A549 (cell line): ENCODE results near the gene CUTA. TPM values are rescaled to one million over a fixed set of nuclear protein-coding genes. Genes with fewer than 3 reads are reported as not detected.

Experiments
- ATAC-seq, 2 experiments: fragments of 200-7000 bp in 1 of 2; fragments of >200 bp in 1 of 2; cut with Nextera tagmentation in 1 of 2; cut with Tn5 transposase in 1 of 2; 3 replicates each; pipeline versions ENCODE4 v1.8.0 to v1.9.1; 2018 to 2020; ENCODE audit warnings: mild to moderate bottlenecking in 1 of 2, moderate library complexity in 1 of 2
- CTCF ChIA-PET: fragments of 300-600 bp; sonication (Branson Sonifier 250); formaldehyde crosslinking; extraction: SDS; loops from one replicate; lab custom pipeline; 2021; ENCODE audit warnings: antibody characterized with exemption, inconsistent platforms; lab: Yijun Ruan, JAX
- POLR2A ChIA-PET: fragments of 350-600 bp; formaldehyde crosslinking; extraction: SDS; loops from one replicate; lab custom pipeline; 2021; ENCODE audit warnings: antibody characterized with exemption, inconsistent platforms; lab: Yijun Ruan, JAX
- DNase-seq, 2 experiments: peaks; one replicate each; pipeline versions ENCODE4 v3.0.0 to v3.0.0-alpha.2; 2011 to 2016; ENCODE audit warnings: low read depth in 1 of 2, low spot score in 1 of 2
- FAIRE-seq: peaks from 2 replicates; lab custom pipeline; 2011; peaks lifted over from hg19 to GRCh38; lab: Jason Lieb, UNC
- H3K27ac ChIP-seq, 2 experiments: fragments of >200 bp; sonication (Bioruptor Twin); formaldehyde crosslinking; 3 replicates each; pipeline ENCODE4 v1.5.1; 2016 to 2017
- H3K4me1 ChIP-seq: fragments of >200 bp; sonication (Bioruptor Twin); formaldehyde crosslinking; 3 replicates; pipeline ENCODE4 v1.6.1; 2016
- H3K4me2 ChIP-seq: fragments of >200 bp; sonication (Bioruptor Twin); formaldehyde crosslinking; 3 replicates; pipeline ENCODE4 v1.6.1; 2016
- H3K4me3 ChIP-seq: fragments of >200 bp; sonication (Bioruptor Twin); formaldehyde crosslinking; 3 replicates; pipeline ENCODE4 v1.5.1; 2016
- H3K9me3 ChIP-seq: fragments of >200 bp; sonication (Bioruptor Twin); formaldehyde crosslinking; 3 replicates; pipeline ENCODE4 v1.6.1; 2016
- BCL3 ChIP-seq: fragments of >200 bp; sonication (Bioruptor Twin); formaldehyde crosslinking; IDR thresholded peaks from 3 replicates; pipeline ENCODE4 v1.6.1; 2016
- BHLHE40 ChIP-seq: IDR thresholded peaks from 2 replicates; pipeline ENCODE4 v1.6.1; 2012; ENCODE audit warnings: low read depth, low read length, inconsistent platforms
- CEBPB ChIP-seq, 2 experiments: fragments of >200 bp in 1 of 2; sonication (Bioruptor Twin) in 1 of 2; formaldehyde crosslinking in 1 of 2; IDR thresholded peaks; 2 replicates each; pipeline ENCODE4 v1.6.1; 2012 to 2016
- CHD4 ChIP-seq: fragments of 200-600 bp; sonication (generic); IDR thresholded peaks from 2 replicates; pipeline ENCODE4 v1.6.1; 2016; ENCODE audit warnings: antibody characterized with exemption, mild to moderate bottlenecking, borderline replicate concordance
- EHF ChIP-seq: fragments of 250-450 bp; sonication (Bioruptor Pico); IDR thresholded peaks from 2 replicates; pipeline ENCODE4 v1.5.0; 2020; ENCODE audit warnings: mild to moderate bottlenecking
- GATA3 ChIP-seq: IDR thresholded peaks from 2 replicates; pipeline ENCODE4 v1.6.1; 2012; ENCODE audit warnings: borderline replicate concordance
- HDAC2 ChIP-seq: fragments of 200-600 bp; sonication (generic); IDR thresholded peaks from 2 replicates; pipeline ENCODE4 v1.6.1; 2016
- HEYL ChIP-seq: fragments of 250-450 bp; sonication (Bioruptor Pico); IDR thresholded peaks from 2 replicates; pipeline ENCODE4 v1.8.0; 2021; ENCODE audit warnings: mild to moderate bottlenecking, moderate library complexity
- HOXB5 ChIP-seq: fragments of 250-450 bp; sonication (Bioruptor Pico); IDR thresholded peaks from 2 replicates; pipeline ENCODE4 v1.5.0; 2020; ENCODE audit warnings: mild to moderate bottlenecking, moderate library complexity
- KDM1A ChIP-seq: fragments of 200-600 bp; sonication (generic); IDR thresholded peaks from 2 replicates; pipeline ENCODE4 v1.6.1; 2016; ENCODE audit warnings: low read depth, mild to moderate bottlenecking
- MAFK ChIP-seq: fragments of 450-650 bp; IDR thresholded peaks from 2 replicates; pipeline ENCODE4 v1.6.1; 2014; ENCODE audit not compliant: partially characterized antibody
- NPAS2 ChIP-seq: fragments of 250-450 bp; sonication (Bioruptor Pico); IDR thresholded peaks from 2 replicates; pipeline ENCODE4 v1.8.0; 2022; ENCODE audit warnings: mild to moderate bottlenecking, moderate library complexity, borderline replicate concordance
- PBX3 ChIP-seq: IDR thresholded peaks from 2 replicates; pipeline ENCODE4 v1.6.1; 2012
- PHF8 ChIP-seq: fragments of 200-600 bp; sonication (generic); IDR thresholded peaks from 2 replicates; pipeline ENCODE4 v1.6.1; 2016; ENCODE audit warnings: low read depth, mild to moderate bottlenecking, antibody characterized with exemption, moderate library complexity, borderline replicate concordance
- POLR2A ChIP-seq: IDR thresholded peaks from 2 replicates; pipeline ENCODE4 v1.6.1; 2012; ENCODE audit warnings: mild to moderate bottlenecking, low read length
- POLR2AphosphoS2 ChIP-seq: conservative IDR thresholded peaks from 2 replicates; pipeline ENCODE4 v1.6.1; 2012; ENCODE audit warnings: low read length, improper control_type of control experiment, inconsistent platforms
- RCOR1 ChIP-seq: fragments of 150-350 bp; IDR thresholded peaks from 2 replicates; pipeline ENCODE4 v1.6.1; 2014; ENCODE audit warnings: antibody characterized with exemption, low read length, low read depth
- RNF2 ChIP-seq: fragments of 200-600 bp; sonication (generic); IDR thresholded peaks from 2 replicates; pipeline ENCODE4 v1.6.1; 2016; ENCODE audit warnings: low read depth, mild to moderate bottlenecking, antibody characterized with exemption, moderate library complexity, borderline replicate concordance
- SMC3 ChIP-seq: fragments of >200 bp; sonication (Bioruptor Twin); formaldehyde crosslinking; IDR thresholded peaks from 3 replicates; pipeline ENCODE4 v1.6.1; 2018; ENCODE audit warnings: inconsistent platforms
- TFCP2L1 ChIP-seq: fragments of 250-450 bp; sonication (Bioruptor Pico); IDR thresholded peaks from 2 replicates; pipeline ENCODE4 v1.5.0; 2021; ENCODE audit warnings: mild to moderate bottlenecking
- TP53 ChIP-seq: fragments of 250-450 bp; sonication (Bioruptor Pico); IDR thresholded peaks from 2 replicates; pipeline ENCODE4 v1.5.0; 2021; ENCODE audit warnings: mild to moderate bottlenecking, moderate library complexity
- USF2 ChIP-seq: fragments of 450-650 bp; IDR thresholded peaks from 2 replicates; pipeline ENCODE4 v1.6.1; 2014; ENCODE audit warnings: antibody characterized with exemption
- WGBS: methylation state at CpG from one replicate; pipeline ENCODE4 v1.1.6; 2017; ENCODE audit errors: missing lambda C conversion rate; 5-methylcytosine and 5-hydroxymethylcytosine counted together
- polyA plus RNA-seq, 4 experiments: library from polyadenylated mRNA; depleted of rRNA in 3 of 4; stranded (reverse); fragments of >200 nt; fragmentation: RNase III in 1 of 4; extraction: RNeasy Plus Mini Kit Qiagen cat#74134 plus additional on column Dnase treatment in 1 of 4; gene quantifications; 2 replicates in 3 of 4; 3 replicates in 1 of 4; pipeline ENCODE4 v1.2.3, GENCODE V29; 2011 to 2017
- TF ChIP-seq, protein P1 (sequence below): fragments of 250-450 bp; sonication (Bioruptor Pico); IDR thresholded peaks from 2 replicates; pipeline ENCODE4 v1.5.0; 2021; ENCODE audit warnings: mild to moderate bottlenecking, moderate library complexity, borderline replicate concordance
- TF ChIP-seq, protein P2 (sequence below): fragments of 250-450 bp; sonication (Bioruptor Pico); IDR thresholded peaks from 2 replicates; pipeline ENCODE4 v1.5.0; 2020; ENCODE audit warnings: low read depth, mild to moderate bottlenecking, moderate library complexity
- TF ChIP-seq, protein P3 (sequence below): IDR thresholded peaks from 2 replicates; pipeline ENCODE4 v1.6.1; 2012; ENCODE audit warnings: low read depth, borderline replicate concordance
- TF ChIP-seq, protein P4 (sequence below): fragments of >200 bp; sonication (Bioruptor Twin); formaldehyde crosslinking; IDR thresholded peaks from 3 replicates; pipeline ENCODE4 v1.5.1; 2016

Gene CUTA
- polyA plus RNA-seq, 2 of the 4 experiments (the other 2 are of a cell fraction): 98.9 to 175 TPM

GRCh38 chr6:33425668-33426577, 8.0 kb upstream of the CUTA start (continued):
- TF ChIP-seq, protein P1, sequence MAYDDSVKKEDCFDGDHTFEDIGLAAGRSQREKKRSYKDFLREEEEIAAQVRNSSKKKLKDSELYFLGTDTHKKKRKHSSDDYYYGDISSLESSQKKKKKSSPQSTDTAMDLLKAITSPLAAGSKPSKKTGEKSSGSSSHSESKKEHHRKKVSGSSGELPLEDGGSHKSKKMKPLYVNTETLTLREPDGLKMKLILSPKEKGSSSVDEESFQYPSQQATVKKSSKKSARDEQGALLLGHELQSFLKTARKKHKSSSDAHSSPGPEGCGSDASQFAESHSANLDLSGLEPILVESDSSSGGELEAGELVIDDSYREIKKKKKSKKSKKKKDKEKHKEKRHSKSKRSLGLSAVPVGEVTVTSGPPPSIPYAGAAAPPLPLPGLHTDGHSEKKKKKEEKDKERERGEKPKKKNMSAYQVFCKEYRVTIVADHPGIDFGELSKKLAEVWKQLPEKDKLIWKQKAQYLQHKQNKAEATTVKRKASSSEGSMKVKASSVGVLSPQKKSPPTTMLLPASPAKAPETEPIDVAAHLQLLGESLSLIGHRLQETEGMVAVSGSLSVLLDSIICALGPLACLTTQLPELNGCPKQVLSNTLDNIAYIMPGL (CRISPR knock-in tag): no peak
- no peak for TF ChIP-seq EHF (CRISPR knock-in tag)
- TF ChIP-seq, protein P2, sequence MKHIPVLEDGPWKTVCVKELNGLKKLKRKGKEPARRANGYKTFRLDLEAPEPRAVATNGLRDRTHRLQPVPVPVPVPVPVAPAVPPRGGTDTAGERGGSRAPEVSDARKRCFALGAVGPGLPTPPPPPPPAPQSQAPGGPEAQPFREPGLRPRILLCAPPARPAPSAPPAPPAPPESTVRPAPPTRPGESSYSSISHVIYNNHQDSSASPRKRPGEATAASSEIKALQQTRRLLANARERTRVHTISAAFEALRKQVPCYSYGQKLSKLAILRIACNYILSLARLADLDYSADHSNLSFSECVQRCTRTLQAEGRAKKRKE (CRISPR knock-in tag): no peak
- TF ChIP-seq, protein P3, sequence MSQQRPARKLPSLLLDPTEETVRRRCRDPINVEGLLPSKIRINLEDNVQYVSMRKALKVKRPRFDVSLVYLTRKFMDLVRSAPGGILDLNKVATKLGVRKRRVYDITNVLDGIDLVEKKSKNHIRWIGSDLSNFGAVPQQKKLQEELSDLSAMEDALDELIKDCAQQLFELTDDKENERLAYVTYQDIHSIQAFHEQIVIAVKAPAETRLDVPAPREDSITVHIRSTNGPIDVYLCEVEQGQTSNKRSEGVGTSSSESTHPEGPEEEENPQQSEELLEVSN: peak; percentile 60
- TF ChIP-seq HDAC2: no peak
- TF ChIP-seq POLR2A: peak; percentile 33

- H3K9me3 ChIP-seq: no peaks in the 10 kb centered on the region
- DNase-seq: no peak
- POLR2A ChIA-PET: interaction anchor here (1.0 to 1.6 kb wide), 6 partner anchors 15 to 146 kb away, joined by 3 to 11 read pairs (median 6); partner anchors contain the start of genes PHF1, RGL2, ZBTB22 and ZBTB9
- TF ChIP-seq RNF2: no peak
- TF ChIP-seq CHD4: no peak
- no peak for TF ChIP-seq MAFK
- TF ChIP-seq HEYL (CRISPR knock-in tag): no peak
- no peak for TF ChIP-seq KDM1A
- no peak for TF ChIP-seq RCOR1
- no peak for TF ChIP-seq HOXB5 (CRISPR knock-in tag)
- no peak for TF ChIP-seq POLR2AphosphoS2
- no peak for TF ChIP-seq PHF8
- TF ChIP-seq USF2: no peak
- TF ChIP-seq NPAS2 (CRISPR knock-in tag): no peak
- TF ChIP-seq TFCP2L1 (CRISPR knock-in tag): no peak
- no peak for TF ChIP-seq BHLHE40
- TF ChIP-seq SMC3: no peak
- TF ChIP-seq, protein P4, sequence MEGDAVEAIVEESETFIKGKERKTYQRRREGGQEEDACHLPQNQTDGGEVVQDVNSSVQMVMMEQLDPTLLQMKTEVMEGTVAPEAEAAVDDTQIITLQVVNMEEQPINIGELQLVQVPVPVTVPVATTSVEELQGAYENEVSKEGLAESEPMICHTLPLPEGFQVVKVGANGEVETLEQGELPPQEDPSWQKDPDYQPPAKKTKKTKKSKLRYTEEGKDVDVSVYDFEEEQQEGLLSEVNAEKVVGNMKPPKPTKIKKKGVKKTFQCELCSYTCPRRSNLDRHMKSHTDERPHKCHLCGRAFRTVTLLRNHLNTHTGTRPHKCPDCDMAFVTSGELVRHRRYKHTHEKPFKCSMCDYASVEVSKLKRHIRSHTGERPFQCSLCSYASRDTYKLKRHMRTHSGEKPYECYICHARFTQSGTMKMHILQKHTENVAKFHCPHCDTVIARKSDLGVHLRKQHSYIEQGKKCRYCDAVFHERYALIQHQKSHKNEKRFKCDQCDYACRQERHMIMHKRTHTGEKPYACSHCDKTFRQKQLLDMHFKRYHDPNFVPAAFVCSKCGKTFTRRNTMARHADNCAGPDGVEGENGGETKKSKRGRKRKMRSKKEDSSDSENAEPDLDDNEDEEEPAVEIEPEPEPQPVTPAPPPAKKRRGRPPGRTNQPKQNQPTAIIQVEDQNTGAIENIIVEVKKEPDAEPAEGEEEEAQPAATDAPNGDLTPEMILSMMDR: no peak
- no peak for TF ChIP-seq BCL3
- TF ChIP-seq GATA3: no peak
- TF ChIP-seq CEBPB (IDR thresholded peaks at IDR 0.05): no peak
- no peak for TF ChIP-seq PBX3
- TF ChIP-seq TP53: no peak
- TF ChIP-seq, all 56 proteins: peak for 0
- 36% methylated on average over 12 of the region's 12 CpGs for WGBS
- peak overlapping the region; percentile 90 for H3K4me2 ChIP-seq
- peak overlapping the region; percentile 69 for H3K4me3 ChIP-seq
- no peak for ATAC-seq
- CTCF ChIA-PET: interaction anchor here (0.6 to 2.7 kb wide), 25 partner anchors 8 to 154 kb away, joined by 3 to 24 read pairs (median 5); partner anchors contain the start of genes B3GALT4, CUTA and ZBTB9
- FAIRE-seq: no peak
- peaks cover 29% of the 10 kb centered on the region for H3K4me1 ChIP-seq
- peak overlapping the region; percentile 89 to 98 for H3K27ac ChIP-seq
These were observed 7.2 kb upstream of the CUTA start for GRCh38 chr6:33424855-33425667.
